IPS DF 4.7 (cell line): ENCODE results near the gene HS2ST1.
"Not testable (repeated sequence)": the region's sequence is repeated elsewhere in the genome, so short reads cannot be mapped to it uniquely, and the experiment has no call there.

Source experiments
- DNase-seq: peaks from one replicate; pipeline ENCODE4 v3.0.0-alpha.2; 2013; ENCODE audit warnings: low spot score; ENCODE audit errors: extremely low read depth

HS2ST1 gene

DNA sequence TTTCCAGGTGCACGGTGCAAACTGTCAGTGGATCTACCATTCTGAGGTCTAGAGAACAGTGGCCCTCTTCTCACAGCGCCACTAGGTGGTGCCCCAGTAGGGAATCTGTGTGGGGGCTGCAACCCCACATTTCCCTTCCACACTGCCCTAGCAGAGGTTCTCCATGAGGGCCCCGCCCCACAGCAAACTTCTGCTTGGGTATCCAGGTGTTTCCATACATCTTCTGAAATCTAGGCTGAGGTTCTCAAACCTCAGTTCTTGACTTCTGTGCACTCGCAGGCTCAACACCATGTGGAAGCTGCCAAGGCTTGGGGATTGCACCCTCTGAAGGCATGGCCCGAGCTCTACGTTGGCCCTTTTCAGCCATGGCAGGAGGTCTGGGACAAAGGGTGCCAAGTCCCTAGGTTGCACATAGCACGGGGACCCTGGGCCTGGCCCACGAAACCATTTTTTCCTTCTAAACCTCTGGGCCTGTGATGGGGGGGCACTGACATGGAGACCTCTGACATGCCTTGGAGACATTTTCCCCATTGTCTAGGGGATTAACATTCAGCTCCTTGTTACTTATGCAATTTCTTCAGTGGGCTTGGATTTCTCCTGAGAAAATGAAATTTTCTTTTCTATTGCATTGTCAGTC lies 10.0 kb downstream of the HS2ST1 start:
- no peak for DNase-seq

DNA sequence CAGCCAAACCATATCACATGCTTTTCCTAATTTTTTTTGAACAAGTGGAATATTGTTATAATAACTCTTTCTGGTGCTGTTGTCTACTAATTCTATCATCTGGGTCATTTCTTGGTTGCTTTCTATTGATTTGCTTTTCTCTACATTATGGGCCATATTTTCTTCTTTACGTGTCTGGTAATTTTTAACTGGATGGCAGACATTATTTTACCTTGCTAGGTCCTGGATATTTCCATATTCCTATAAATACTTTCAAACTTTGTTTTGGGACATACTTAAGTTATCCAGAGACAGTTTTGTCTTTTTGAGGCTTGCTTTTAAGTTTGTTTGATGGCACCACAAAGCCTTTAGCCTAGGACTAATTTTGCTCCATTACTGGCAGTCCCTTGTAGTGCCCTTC lies 11.3 kb downstream of the HS2ST1 start:
- DNase-seq, result no peak

DNA sequence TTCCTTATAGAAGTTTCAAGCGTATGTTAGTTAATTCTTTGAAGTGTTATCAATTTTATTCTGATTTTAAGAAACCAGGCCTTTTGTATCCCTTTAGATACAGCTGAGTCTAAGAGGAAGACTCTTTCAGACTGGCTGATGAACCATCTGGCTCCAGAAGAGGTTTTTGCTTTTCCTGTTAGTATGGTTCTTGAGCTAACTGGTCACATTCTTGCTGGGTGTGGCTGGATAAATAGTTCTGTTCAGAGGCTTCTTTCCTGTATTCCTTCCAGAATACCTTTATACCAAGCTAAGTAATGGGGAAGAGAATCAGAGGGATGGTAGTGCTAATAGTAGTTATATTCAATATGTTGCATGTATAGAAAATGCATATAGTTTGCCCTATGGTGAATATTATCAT lies 12.4 kb downstream of the HS2ST1 start:
- DNase-seq, result no peak

DNA sequence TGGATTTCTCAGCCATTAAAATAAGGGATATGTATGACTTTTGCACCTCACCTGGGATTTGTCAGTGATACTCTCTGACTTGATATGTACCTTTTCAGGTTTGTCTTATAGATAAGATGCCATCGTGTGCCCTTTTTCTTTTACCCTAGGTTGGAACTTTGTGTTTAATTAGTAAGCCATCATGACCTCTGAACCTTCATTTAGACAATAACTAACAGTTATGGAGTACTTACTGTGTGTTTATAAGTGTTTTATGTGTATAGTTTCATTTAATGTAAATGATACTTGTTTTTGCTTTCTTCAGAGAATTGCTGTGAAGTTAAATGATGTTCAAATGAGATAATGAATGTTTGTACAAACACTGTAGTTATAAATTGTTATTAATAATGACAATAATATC lies 14.4 kb downstream of the HS2ST1 start:
- no peak for DNase-seq

DNA sequence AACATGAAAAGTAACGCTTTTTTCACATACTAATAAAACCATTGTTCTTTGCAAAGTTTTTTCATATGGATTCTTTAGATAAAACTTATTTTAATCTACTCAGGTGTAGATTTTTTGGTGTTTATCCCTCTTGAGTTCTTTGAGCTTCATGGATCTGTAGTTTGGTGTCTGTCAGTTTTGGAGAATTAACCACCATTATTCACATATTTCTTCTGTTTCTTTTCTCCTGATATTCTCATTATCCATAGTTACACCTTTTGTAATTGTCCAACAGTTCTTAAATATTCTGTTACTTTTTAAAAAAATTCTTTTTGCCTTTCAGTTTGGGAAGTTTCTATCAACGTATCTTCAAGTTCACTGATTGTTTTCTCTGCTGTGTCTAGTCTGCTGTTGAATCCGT lies 18.6 kb downstream of the HS2ST1 start:
- no peak for DNase-seq

DNA sequence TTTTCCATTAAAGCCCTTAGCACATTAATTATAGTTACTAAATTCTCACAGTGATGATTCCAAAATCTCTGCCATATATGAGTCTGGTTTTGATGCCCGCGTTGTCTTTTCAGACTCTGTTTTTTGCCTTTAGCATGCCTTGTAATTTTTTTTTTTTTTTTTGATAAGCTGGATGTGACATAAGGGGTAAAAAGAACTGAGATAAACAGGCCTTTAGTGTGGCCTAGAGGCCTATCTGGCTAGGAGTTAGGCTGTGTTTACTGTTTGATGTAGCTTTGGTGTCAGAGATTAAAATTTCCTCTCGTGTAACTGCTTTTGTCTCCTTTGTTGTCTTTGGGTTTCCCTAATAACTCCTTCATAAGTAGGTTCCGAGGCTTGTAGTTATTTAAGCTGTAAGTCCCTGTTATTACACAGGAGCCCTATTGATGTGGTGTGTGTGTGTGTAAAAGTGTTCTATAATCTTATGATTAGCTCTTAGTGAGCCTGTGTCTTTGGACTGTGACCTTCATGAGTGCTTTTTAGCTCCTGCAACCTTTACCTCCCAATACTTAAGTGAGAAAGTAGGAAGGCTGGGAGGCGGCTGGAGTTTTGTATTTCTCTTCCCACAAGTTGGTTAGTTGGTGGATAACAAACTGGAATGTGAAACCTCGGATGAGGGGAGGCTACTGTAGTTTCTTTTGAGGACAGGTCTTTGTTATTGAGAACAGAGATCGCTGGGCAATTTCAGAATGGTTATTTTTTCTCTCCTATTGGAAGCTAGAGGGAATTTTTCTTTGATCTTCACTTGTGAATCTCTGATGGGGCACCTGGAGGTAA lies 19.3 kb downstream of the HS2ST1 start:
- DNase-seq, result no peak

DNA sequence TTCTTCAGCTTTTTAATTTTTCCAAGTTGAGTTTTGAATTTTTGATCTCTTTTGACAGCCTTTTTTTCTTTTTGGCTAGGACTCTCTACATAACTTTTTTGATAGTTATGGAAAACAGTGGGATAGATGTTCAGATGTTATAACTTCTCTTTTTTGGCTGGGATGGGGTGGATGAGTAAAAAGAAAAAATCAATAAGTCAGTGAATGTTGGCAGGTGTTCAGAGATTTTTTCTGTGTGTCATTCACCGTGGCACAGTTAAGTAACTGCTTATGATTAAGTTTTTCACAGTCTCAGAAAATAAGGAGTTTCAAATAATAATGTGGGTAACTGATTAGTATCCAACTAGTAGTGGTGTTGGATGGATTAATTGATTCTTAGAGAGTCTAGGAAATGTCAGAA lies 24.0 kb downstream of the HS2ST1 start:
- no peak for DNase-seq

DNA sequence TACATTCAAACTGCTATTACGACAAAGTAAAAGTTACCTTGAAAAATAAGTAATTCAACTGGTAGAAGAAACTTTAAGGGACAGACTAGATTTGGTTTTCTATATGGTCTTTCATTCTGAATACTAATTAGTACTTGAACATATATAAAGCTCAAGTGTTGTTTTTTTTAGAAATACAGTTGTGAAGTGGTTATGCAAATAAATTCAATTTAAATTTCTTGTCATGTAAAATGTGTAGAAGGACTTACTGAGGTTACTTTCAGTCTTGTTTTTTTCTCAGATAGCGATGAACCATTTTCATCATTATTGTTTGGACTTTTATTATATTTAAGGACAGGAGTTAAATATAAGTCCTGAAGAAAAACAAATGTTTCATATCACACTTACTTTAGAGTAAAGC lies 24.4 kb downstream of the HS2ST1 start:
- no peak for DNase-seq

DNA sequence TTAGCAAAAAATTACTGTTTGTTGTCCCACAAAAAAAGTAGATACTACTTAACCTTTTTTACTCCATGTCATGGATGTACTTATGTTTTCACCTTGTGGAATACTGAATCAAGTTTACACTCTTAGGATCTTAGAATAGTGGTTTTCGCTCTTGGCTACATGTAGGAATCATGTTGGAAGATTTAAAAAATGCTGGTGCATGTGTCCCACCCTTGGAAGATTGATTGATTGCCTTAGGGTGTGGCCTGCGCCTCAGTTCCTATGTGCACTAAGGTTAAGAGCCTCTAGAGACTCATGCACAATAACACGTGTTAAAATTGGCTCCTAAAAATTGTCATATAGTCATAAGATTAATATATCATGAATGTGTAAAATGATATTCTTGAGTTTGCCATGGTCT lies 25.0 kb downstream of the HS2ST1 start:
- DNase-seq, result no peak

DNA sequence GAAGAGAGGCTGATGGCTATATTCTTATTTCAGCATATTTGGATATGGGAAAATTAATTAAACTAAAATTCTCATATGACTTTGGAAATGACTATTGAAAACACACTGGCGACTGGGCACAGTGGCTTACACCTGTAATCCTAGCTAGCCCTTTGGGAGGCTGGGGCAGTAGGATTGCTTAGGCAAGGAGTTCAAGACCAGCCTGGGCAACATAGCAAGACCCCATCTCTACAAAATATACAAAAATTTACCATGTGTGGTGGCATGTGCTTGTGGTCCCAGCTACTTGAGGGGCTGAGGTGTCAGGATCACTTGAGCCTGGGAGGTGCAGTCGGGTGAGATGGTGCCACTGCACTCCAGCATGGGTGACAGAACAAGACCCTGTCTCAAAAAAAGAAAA lies 26.2 kb downstream of the HS2ST1 start:
- no peak for DNase-seq

DNA sequence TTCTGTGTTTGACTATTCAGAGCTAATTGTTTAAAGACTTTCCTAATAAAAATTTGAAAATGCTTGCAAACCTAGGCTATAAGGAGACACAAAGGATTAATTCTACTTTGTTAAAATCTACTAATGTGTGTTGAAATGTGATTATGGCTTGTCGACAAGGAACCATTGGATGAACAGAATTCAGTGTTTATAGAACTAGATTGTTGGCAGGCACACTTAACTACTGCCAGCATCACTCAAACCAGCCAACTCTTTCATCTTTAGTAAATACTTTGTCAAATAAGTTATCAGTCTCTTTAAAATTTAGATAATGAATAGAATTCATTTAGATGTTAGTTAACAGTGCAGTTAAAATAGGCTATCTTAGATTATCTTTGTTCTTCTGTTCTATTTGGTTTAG lies 27.6 kb downstream of the HS2ST1 start:
- no peak for DNase-seq

DNA sequence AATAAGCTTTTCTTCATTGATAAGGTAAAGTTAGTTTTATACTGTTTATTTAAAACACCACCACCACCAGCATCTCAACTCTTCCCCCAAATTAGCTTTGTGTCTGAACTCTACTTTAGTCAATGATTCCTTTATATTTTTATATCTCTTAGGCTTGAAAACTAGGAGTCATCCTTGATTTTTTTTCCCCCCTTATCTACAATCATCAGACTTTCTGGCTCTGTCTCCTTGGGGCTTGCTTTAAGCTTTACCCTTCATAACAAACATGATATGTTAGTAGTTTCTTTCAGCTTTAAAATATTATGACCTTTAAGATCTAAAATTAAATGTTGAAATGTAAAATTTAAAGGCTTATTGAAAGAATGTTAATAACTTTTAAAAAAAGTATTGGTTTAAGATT lies 28.3 kb downstream of the HS2ST1 start:
- no peak for DNase-seq

DNA sequence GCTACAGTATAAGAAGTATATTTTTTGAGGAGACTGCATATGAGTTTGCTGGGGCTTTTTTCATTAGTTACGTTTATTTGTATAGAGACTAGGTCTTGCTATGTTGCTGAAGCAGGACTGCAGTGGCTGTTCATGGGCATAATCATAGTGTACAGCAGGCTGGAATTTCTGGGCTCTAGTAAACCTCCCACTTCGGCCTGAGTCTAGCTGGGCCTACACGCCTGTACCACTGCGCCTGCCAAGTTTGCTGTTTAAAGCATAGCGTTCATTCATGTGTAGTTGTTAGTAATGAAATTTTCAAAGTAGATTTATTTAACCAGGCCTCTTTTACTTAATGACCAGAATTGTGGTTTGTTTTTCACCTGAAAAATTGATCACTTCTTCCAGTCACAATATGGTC lies 33.8 kb downstream of the HS2ST1 start:
- DNase-seq, result no peak

DNA sequence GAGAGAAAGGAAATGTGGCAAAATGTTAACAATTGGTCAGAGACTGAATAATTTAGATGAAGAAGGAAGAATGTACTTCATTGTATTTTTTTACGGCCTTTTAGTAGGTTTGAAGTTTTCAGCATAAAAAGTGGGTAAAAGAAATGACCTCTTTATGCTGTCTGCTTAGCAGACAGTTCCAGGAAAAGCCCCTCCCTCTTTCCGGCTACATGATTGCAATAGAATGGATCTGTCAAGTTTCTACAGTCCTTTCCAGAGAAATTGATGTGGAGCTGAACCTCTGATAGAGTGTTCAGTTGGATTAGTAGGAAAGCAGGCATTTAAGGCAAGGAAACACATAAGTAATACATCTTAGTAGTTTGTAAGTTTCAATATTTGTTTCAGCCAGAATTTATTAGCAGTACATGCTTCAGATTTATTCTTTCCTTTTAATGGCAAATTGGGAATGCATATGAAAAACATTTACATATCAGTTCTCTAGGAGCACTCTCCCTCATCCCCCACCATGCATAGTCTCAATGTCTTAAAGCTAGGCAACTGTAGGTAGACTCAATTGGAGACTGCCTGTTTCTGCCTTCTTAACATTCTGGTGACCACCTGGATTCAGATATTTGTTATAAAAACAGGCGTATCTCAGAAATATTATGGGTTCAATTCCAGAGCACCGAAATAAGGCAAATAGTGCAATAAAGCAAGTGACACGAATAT lies 36.4 kb downstream of the HS2ST1 start:
- DNase-seq, result no peak

DNA sequence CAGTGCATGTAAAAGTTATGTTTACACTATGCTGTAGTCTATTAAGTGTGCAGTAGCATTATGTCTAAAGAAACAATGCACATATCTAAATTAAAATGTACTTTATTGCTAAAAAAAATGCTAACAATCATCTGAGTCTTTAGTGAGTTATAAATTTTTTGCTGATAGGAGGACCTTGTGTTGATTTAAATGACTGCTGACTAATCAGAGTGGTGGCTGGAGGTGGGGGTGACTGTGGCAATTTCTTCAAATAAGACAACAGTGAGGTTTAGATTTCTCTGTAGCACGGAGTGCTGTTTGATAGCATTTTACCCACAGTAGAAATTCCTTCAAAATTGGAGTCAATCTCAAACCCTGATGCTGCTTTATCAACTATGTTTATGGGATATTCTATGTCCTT lies 37.0 kb downstream of the HS2ST1 start:
- DNase-seq, result no peak

DNA sequence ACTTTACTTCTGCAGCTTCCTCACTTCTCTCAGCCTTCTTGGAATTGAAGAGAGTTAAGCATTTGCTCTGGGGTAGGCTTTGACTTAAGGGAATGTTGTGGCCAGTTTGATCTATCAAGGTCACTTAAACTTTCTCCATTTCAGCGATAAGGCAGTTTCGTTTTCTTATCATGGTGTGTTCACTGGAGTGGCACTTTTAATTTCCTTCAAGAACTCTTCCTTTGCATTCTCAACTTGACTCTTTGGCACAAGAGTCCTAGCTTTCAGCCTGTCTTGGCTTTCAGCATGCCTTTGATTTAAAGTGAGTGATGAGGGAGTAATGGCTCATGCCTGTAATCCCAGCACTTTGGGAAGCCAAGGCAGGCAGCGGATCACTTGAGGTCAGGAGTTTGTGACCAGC lies 38.7 kb downstream of the HS2ST1 start:
- no peak for DNase-seq

DNA sequence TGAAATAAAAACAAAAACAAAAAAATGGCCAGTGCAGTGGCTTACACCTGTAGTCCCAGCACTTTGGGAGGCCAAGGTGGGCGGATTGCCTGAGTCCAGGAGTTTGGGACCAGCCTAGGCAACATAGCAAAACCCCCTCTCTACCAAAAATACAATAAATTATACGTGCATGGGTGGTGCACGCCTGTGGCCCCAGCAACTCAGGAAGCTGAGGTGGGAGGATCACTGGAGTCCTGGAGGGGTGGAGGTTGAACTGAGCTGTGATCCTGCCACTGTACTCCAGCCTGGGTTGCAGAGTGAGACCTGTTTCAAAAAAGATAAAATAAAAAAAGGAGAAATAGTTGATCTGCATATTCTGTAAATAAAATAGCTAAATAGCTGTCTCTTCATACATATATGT lies 41.2 kb downstream of the HS2ST1 start:
- no peak for DNase-seq

DNA sequence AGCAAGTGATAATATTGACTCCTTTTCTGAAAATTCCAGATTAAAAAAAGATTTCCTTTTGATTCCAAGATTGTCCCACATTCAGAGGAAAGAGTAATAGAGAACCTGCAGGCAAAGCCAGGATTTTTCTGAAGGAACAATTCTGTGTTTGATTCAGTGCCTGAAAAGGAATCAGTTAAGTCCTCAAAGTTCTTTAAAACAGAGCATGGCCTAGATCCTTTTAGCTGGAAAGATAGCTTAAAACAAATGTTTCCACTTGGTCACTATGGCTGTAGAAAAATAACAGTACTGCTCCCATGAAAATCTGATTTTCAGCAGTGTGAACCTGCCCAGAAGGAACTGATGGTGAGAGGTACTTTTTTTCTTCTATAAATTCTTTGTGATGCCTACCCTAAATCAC lies 41.8 kb downstream of the HS2ST1 start:
- no peak for DNase-seq

DNA sequence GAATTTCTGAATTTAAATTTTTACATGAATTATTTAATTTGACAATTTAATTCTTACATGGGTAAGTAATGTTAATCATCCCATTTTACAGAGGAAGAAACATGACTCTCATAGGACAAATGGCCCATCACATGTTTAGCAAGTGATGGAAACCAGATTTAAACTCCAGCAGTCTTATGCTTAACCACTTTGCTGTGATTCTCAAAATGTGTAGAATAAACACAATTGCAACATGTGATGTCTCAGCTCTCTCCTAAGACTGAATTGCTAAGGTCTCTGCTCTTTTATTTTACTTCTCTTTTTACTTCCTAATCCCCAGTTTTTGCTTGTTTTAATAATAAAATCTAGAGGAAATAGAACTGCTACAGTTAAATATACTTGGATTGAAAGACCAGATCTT lies 42.8 kb downstream of the HS2ST1 start:
- no peak for DNase-seq

DNA sequence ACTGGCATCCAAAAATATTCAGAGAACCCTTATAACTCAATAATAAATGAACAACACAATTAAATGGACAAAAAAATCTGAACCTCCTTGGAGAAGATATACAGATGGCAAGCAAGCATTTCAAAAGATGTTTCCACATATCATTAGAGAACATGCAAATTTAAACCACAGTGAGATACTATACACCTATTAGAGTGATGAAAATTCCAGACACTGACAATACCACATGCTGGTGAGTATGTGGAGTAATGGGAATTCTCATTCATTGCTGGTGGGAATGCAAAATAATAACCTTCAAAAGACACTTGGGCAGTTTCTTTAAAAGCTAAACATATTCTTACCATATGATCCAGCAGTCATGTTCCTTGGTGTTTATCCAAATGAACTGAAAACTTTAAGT lies 46.1 kb downstream of the HS2ST1 start:
- DNase-seq, result no peak

DNA sequence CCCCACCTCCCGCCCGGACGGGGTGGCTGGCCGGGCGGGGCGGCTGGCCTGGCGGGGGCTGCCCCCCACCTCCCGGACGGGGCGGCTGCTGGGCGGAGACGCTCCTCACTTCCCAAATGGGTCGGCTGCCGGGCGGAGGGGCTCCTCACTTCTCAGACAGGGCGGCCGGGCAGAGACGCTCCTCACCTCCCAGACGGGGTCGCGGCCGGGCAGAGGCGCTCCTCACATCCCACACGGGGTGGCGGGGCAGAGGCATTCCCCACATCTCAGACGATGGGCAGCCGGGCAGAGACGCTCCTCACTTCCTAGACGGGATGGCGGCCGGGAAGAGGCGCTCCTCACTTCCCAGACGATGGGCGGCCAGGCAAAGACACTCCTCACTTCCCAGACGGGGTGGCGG lies 49.4 kb downstream of the HS2ST1 start:
- DNase-seq, result not testable (repeated sequence)

DNA sequence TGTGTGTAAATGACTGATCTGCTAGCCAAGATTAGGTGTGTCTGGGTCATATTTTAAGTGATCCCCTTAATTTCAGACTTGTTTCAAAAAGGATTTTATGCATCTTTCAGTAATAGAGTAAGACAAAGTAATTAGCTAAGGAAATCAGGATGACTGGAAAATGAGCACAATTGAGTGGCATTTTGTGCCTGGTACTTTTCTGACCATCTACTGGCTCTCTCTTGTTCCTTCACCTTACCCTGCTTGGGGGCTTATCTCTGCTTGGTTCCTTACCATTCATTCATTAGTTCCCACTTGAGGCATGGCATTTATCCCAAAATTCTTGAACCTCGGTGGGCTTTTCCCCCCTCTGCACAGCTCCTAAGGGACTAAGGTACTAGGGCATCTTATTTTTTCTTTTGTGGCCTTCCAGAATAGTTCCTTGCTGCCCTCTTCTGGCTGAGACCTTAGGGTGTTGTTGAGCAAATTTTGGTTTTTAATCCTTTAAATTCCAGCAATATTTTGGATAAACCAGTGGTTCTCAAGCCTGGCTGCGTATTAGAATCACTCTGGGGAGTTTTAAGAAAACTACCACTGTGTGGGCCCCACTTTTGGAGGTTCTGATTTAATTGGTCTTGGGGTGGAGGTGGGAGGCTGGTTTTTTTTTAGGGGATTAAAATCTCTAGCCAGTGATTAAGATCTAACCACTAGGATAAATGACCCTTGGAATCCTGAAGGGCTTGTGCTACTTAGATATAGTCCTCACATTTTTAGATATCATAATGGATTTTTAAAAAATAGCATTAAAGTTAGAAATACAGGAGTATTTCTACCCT lies 50.8 kb downstream of the HS2ST1 start:
- no peak for DNase-seq
